Sigmoid colon (tissue), 4 donors: ENCODE data around the gene DUS3L.

Experiments
- CTCF ChIP-seq, 4 experiments: fragments of 450-650 bp in 3 of 4; fragments of 200-600 bp in 1 of 4; IDR thresholded peaks; one replicate each; pipeline ENCODE4 v1.5.1; 2016 to 2019; ENCODE audit warnings: antibody characterized with exemption in 4 of 4, mild to moderate bottlenecking in 3 of 4, moderate library complexity in 2 of 4
- EP300 ChIP-seq, 4 donors: sonication (generic); formaldehyde crosslinking; IDR thresholded peaks; one replicate each; pipeline ENCODE4 v1.6.1; 2017; ENCODE audit warnings: antibody characterized with exemption in 4 of 4
- POLR2AphosphoS5 ChIP-seq, 4 donors: sonication (generic); formaldehyde crosslinking; IDR thresholded peaks; one replicate each; pipeline ENCODE4 v1.6.1; 2017; ENCODE audit warnings: antibody characterized with exemption in 4 of 4

GRCh38 chr19:5832061-5832460, 41.1 kb upstream of the DUS3L start:
- TF ChIP-seq POLR2AphosphoS5 (IDR thresholded peaks at IDR 0.05): no peak
- no peak for TF ChIP-seq EP300 (IDR thresholded peaks at IDR 0.05)
- no peak for TF ChIP-seq CTCF (IDR thresholded peaks at IDR 0.05)
